ENCODE measurements around the gene GNAS-AS1.

Gene GNAS-AS1

GRCh38 chr20:58854638-58855471 lies 4.2 kb upstream of the GNAS-AS1 start:
- peak; percentile 14 for DNase-seq

GRCh38 chr20:58853976-58854637 lies 3.4 kb upstream of the GNAS-AS1 start:
- DNase-seq: no peak

DNA sequence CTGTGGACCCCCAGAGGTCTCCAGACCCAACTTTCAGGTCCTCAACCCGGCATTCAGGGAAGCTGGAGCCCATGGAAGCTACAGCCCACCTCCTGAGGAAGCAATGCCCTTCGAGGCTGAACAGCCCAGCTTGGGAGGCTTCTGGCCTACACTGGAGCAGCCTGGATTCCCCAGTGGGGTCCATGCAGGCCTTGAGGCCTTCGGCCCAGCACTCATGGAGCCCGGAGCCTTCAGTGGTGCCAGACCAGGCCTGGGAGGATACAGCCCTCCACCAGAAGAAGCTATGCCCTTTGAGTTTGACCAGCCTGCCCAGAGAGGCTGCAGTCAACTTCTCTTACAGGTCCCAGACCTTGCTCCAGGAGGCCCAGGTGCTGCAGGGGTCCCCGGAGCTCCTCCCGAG lies 2.8 kb upstream of the GNAS-AS1 start:
- no peak for DNase-seq

- peak; percentile 74 for DNase-seq
Observed at GRCh38 chr20:58852543-58853271, 2.0 kb upstream of the GNAS-AS1 start, which contains the start of gene GNAS. TSS of gene GNAS (plus strand) at chr20:58852716.

- no peak for DNase-seq
Observed at GRCh38 chr20:58851969-58852458, 1.3 kb upstream of the GNAS-AS1 start.

GRCh38 chr20:58851221-58851968 lies 693 bp upstream of the GNAS-AS1 start:
- DNase-seq: peak; percentile 22

DNA sequence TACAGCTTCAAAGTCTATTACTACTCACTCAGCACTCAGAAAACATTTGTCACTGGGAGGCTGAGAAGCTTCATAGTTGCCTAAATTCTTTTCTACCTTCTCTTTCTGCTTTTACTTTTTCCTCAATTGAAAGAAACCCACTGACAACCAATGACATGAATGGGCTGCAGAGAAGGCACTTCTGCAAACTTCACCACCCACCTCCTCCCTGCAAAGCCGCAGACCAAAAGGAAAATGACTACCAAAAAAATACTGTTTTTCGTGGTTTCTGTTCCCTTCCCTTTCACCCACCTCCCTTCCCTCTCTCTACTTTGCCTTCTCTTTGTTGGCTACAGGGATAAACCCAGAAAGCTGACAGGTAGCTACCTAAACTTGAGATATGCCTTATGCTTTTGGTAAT lies 3.2 kb downstream of the GNAS-AS1 start:
- peak; percentile 19 for DNase-seq

GRCh38 chr20:58845706-58846105 lies 5.0 kb downstream of the GNAS-AS1 start:
- no peak for DNase-seq

DNA sequence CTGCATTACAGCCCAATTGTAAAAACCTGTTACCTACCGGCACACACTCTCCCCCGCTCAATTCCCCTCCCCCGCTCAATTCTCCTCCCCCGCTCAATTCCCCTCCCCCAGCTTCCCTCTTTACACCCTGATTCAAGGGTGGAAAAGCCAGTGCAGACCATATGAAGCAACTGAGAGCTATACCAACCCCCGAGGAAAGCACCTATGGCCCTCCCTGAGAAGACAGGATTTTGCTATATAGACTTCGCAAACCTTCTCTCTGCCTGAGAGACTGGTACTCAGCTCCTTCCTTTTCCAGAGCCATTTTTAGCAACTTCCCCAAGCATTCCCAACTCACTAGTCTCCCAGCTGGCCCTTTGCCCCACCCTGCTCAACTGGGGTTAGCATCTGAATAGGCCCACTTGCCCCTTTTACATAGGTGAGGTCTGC lies 7.6 kb downstream of the GNAS-AS1 start:
- DNase-seq: no peak

- DNase-seq: no peak
Observed at GRCh38 chr20:58842276-58842675, 8.4 kb downstream of the GNAS-AS1 start.

- DNase-seq: no peak
Observed at GRCh38 chr20:58841539-58842264, 9.0 kb downstream of the GNAS-AS1 start.

- no peak for DNase-seq
Observed at GRCh38 chr20:58840816-58841538, 9.7 kb downstream of the GNAS-AS1 start.

GRCh38 chr20:58839991-58840747 lies 10.5 kb downstream of the GNAS-AS1 start:
- DNase-seq: peak; percentile 12

- peak; percentile 60 for DNase-seq
Observed at GRCh38 chr20:58839474-58839874, 11.2 kb downstream of the GNAS-AS1 start.

DNA sequence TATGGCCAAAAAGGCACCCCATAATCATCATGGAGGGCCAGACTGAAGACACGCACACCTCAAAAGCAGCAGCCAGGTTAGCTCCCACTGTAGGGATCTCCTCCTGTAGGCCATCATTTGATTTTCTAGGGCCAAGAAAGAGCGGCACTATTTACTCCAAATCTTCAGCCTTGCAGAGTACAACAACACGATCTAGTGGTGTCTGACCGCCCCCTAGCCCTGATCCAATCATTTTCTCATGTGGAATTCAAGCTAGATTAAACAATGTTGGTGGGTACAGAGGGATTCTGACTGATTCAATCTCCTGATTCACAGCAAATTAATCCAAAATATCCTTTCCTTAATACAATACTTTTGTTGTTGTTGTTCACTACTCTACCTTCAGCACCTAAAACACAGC lies 12.5 kb downstream of the GNAS-AS1 start:
- no peak for DNase-seq

DNA sequence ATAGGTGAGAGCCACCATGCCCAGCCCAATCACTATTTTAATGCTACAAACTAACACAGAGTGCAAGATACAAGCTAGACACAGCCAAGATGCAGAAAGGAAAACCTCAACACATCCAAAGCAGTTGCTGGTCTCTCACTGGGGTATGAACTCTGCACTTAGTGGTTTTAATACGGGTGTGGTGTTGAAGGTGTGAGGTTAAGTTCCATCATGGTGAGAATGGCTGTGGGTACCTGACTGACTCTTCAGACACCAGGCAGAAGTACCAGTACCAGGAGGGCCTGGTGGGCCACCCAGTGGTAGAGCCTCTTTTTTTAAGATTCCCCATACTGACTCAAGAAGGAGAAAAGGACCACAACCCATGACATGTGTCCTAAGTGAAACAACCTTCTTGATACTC lies 13.0 kb downstream of the GNAS-AS1 start:
- no peak for DNase-seq

GRCh38 chr20:58836616-58837204 lies 14.0 kb downstream of the GNAS-AS1 start:
- no peak for DNase-seq

DNA sequence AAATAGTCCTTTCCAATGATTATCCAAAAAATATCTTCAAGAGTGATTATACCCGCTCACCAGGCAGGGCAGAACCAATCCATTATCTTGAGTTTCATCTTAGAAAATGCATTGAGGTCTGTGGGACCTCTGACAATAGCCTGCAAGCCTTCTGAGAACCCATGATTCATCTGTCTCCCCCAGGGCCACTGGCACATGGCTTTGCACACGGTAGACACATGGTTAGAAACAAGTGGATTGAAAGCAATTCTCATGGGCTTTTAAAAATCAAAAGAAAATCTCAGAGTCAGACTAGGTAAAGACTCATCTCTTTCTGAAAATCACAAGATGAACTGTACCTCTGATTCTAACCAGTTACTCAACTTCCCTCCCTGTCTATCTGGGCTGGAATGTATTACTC lies 15.5 kb downstream of the GNAS-AS1 start:
- no peak for DNase-seq

DNA sequence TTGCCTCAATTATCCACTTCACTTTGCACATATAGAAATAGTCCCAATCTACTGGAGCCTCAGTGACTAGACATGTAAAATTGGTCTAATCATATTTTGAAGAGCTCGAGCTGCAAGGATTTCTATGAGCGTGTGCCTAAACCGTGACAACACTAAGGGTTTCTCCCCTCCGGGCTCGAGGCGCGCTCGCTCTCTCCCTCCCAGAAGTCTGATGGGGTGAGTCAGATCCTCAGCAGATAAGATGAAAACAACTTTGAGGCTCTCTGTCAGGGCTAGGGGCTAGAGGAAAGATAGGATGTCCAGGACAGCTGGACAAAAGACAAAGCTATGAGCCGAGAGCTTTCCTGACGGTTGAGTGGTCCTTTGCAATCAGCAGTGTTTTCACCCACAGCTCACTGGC lies 16.8 kb downstream of the GNAS-AS1 start:
- no peak for DNase-seq

DNA sequence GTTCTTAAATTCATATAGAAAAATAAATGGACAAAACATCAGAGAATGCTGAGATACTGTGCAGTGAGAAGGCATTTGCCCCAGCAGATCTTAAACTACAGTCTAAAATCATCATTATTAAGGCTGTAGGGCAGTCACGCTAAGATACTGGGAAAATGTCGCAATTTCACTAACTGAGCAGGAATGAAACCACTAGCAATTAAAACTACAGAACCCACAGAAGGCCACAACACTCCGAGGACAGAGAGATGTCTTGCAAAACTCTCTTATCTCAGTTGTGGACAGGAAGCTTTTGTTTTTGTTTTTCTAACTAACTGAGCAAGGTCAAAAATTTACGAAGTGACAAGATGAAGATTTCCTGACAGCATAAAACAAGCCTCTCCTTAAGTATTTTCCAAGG lies 18.2 kb downstream of the GNAS-AS1 start:
- DNase-seq: no peak
